Left ventricle myocardium superior (tissue), 1 donor: Measurements from ENCODE around the gene HIC2. TPM values are rescaled to one million over a fixed set of nuclear protein-coding genes. Genes with fewer than 3 reads are reported as not detected.
A peak's percentile ranks its signal among the peaks of the same experiment; 100 is the strongest.
"Not testable (repeated sequence)": the region's sequence is repeated elsewhere in the genome, so short reads cannot be mapped to it uniquely, and the experiment has no call there.

ENCODE experiments used
- ATAC-seq: fragments of 200-7000 bp; cut with Tn5 transposase; one replicate; pipeline ENCODE4 v1.9.1; 2020; ENCODE audit warnings: mild to moderate bottlenecking, moderate library complexity
- DNase-seq: peaks from one replicate; pipeline ENCODE4 v3.0.0-alpha.2; 2020
- intact Hi-C: fragments of 100-400 bp; cut with micrococcal nuclease; formaldehyde crosslinking; loops from one replicate; pipeline ENCODE4 v1.11.0; 2022
- long read RNA-seq: library from polyadenylated mRNA; unstranded; transcript quantifications from one replicate; pipeline ENCODE4 v2.0.0, GENCODE V29; 2021
- total RNA-seq: library from RNA; stranded (reverse); fragmentation: NEBNext Ultra II Directional; extraction: Animal tissue kit (Norgen Biotek cat#: 25700); gene quantifications from one replicate; pipeline ENCODE4 v1.2.1, GENCODE V29; 2021
- donor health status: DM: no; HTN: yes; CAD: no; lungs with severe emphysema.

The HIC2 gene, protein sequence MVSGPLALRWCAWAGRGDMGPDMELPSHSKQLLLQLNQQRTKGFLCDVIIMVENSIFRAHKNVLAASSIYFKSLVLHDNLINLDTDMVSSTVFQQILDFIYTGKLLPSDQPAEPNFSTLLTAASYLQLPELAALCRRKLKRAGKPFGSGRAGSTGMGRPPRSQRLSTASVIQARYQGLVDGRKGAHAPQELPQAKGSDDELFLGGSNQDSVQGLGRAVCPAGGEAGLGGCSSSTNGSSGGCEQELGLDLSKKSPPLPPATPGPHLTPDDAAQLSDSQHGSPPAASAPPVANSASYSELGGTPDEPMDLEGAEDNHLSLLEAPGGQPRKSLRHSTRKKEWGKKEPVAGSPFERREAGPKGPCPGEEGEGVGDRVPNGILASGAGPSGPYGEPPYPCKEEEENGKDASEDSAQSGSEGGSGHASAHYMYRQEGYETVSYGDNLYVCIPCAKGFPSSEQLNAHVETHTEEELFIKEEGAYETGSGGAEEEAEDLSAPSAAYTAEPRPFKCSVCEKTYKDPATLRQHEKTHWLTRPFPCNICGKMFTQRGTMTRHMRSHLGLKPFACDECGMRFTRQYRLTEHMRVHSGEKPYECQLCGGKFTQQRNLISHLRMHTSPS
- total RNA-seq = 1.2 TPM
- long read RNA-seq = 0 reads

GRCh38 chr22:21417227-21417746, at the start of gene HIC2:
TSS of gene HIC2 (plus strand) at chr22:21417371. CDS start at chr22:21442832, 25,461 bp downstream.
- peak; percentile 97 for ATAC-seq
- DNase-seq, intact Hi-C loops: not testable (repeated sequence)

DNA sequence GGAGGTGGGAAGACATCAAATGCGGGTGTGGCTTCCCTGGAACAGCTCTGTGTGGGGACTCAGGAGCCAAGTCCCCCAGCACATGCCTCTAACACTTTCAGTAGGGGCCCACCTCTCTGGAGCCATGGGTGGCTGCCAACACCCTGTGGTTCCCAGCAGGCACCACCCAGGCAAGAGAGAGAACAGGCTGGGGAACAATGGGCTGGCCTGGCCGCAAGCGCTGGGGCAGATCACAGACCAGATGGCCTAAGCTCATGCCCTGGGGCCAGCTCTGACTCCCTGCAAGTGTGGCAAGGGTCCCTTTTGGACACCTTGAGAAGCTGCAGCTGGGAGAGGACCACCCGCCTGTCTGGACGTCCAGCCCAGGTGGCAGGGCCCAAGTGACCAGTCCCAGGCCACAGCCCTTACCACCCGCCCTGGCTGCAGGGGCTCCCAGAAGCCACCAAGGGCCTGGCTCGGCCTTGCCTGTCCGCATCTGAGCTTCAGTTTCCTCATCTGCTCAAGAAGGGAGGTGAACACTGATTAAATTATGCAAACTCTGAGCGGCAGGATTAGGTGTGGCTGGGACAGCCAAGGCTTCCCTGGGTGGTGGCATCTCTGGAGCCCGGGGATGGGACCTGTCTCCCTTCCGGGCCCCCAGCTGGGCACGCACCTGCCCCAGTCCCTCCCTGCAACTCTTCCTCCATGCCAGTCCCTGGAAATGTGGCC, 48.4 kb upstream of the HIC2 start:
- intact Hi-C loops, ATAC-seq: not testable (repeated sequence)
- peak; percentile 7 for DNase-seq

DNA sequence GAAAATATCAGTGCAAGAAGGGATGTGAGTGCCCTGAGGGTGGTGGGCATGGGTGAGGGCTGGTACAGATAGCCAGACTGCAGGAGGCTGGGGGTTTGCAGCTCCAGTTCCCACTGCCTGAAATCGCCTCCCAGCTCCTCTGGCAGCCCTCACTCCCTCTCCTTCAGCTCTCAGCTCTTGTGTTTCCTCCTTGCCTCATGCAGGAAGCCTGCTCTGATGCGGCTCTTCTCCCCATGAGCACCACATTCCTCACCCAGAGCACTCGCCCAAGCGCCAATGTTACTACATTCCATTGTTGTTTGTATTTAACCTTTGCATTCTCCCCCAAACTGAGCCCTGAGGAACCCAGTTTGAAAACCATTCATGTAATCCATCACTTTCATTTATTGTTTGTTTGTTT, 41.3 kb upstream of the HIC2 start:
- intact Hi-C loops, ATAC-seq, DNase-seq: not testable (repeated sequence)

DNA sequence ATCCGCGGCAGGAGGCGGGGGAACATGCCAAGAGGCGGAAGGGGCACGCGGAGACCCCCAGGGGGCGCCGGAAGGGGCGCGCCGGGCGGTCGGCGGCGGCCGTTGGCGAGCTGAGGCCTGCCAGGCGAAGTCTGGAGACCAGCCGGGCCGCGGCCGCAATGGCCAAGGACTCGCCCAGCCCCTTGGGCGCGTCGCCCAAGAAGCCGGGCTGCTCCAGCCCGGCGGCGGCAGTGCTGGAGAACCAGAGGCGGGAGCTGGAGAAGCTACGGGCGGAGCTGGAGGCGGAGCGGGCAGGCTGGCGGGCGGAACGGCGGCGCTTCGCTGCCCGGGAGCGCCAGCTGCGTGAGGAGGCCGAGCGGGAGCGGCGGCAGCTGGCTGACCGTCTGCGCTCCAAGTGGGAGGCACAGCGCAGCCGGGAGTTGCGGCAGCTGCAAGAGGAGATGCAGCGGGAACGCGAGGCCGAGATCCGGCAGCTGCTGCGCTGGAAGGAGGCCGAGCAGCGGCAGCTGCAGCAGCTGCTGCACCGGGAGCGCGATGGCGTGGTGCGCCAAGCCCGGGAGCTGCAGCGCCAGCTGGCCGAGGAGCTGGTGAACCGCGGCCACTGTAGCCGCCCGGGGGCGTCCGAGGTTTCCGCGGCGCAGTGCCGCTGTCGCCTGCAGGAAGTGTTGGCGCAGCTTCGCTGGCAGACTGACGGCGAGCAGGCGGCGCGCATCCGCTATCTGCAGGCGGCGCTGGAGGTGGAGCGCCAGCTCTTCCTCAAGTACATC, 33.3 kb upstream of the HIC2 start, which contains the start of gene RIMBP3B:
RIMBP3B (plus strand) TSS at position 51 of the 767 bp plus-strand sequence; CDS start at position 159, 108 bp downstream.
- intact Hi-C loops, DNase-seq: not testable (repeated sequence)
- ATAC-seq = peak; percentile 91

GRCh38 chr22:21384468-21385357, 32.5 kb upstream of the HIC2 start:
- ATAC-seq = peak; percentile 60
- DNase-seq, intact Hi-C loops: not testable (repeated sequence)

- intact Hi-C loops, DNase-seq: not testable (repeated sequence)
- peak; percentile 79 for ATAC-seq
Observed at GRCh38 chr22:21389480-21389879, 27.7 kb upstream of the HIC2 start.

DNA sequence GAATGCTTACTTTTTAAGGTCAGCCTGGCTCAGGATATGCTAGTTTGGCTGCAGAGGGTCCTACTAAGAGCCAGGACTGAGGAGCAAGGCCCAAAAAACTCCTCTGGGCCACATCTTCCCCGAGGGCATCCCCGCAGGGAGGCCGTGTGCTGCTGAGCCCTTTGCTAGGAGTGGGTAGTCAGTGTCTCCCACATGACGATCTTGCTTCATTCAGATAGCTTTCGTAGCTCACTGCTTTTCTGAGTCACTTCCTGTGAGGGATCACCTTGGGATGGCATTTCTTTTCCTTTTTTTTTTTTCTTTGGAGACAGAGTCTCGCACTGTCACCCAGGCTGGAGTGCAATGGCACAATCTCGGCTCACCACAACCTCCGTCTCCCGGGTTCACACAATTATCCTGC, 27.2 kb upstream of the HIC2 start:
- ATAC-seq, intact Hi-C loops, DNase-seq: not testable (repeated sequence)

- intact Hi-C loops, ATAC-seq, DNase-seq: not testable (repeated sequence)
Observed at GRCh38 chr22:21394613-21395012, 22.6 kb upstream of the HIC2 start.

- intact Hi-C loops, DNase-seq, ATAC-seq: not testable (repeated sequence)
Observed at GRCh38 chr22:21401197-21401969, 15.8 kb upstream of the HIC2 start.

- DNase-seq, intact Hi-C loops, ATAC-seq: not testable (repeated sequence)
Observed at GRCh38 chr22:21402763-21403314, 14.3 kb upstream of the HIC2 start.

DNA sequence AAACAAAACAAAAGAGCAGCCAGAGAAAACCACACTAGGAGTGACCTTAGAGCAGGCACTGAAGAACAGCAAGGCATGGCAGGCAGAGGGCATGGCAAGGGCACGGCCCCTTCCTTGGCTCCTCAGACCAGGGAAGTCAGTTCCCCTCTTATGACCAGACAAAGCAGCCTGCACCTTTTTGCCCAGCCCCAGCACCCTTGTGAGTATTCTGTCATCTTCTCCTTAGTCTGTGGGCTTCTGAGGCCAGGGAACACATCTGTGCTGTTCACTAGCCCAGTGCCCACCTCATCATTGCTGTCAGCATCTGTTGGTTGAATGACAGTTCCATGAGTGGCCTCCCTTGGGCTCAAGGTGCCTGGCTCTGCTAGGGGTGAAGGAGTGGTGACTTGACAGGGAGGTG, 10.0 kb upstream of the HIC2 start:
- intact Hi-C loops, DNase-seq, ATAC-seq: not testable (repeated sequence)

- intact Hi-C loops, ATAC-seq, DNase-seq: not testable (repeated sequence)
Observed at GRCh38 chr22:21407792-21408191, 9.4 kb upstream of the HIC2 start.

DNA sequence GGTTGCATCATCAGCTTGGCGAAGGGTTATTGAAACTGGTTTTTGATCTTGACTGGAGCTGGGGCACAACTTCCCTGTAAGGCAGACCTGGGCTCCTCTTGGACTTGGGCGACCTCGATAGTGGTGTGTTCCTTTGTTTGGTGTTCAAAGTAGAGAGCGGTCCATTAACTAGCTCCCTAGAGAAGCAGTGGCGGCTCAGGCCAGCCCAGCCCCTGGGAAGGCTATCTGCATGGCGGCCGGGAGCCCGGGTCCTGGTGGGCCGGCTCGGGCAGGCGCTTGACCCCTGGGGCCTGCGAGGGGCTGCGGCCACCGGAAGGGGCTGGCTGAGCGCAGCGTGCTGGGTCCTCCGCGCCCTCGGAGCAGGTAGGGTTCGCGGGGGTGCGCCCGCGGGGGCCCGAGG, 796 bp upstream of the HIC2 start:
- DNase-seq, intact Hi-C loops: not testable (repeated sequence)
- ATAC-seq = peak; percentile 15

DNA sequence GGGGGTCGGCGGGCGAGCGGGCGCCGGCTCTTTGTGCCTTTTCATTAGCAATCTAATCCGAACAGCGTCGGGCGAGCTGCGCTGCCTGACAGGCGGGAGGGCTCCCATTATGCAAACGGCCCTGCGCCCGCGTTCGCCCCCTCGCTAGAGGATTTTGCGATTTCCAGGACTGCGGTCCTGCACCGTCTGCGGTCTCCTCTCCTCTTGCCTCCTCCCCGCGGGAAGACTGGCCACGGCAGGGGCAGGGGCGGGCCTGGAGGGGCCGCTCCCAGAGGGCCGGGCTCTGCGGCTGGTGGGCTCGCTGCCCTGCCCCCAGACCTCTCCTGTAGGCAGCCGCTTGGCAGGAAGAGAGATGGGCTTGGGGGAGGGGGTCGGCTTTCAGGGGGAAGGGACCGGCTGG, 682 bp downstream of the HIC2 start:
- intact Hi-C loops = not testable (repeated sequence)
- peak; percentile 15 for ATAC-seq

GRCh38 chr22:21418974-21419638, 1.9 kb downstream of the HIC2 start:
- intact Hi-C loops, ATAC-seq, DNase-seq: not testable (repeated sequence)

More for the DNA sequence above, 682 bp downstream of the HIC2 start:
- DNase-seq = peak; percentile 52
